Neutrophil (primary cell): Measurements from ENCODE around the gene CCSER1.
"Not testable (repeated sequence)": the region's sequence is repeated elsewhere in the genome, so short reads cannot be mapped to it uniquely, and the experiment has no call there.

Source experiments
- H3K27ac ChIP-seq: fragments of 200-600 bp; sonication (generic); 2 replicates; pipeline ENCODE4 v1.5.1; 2016; ENCODE audit warnings: mild to moderate bottlenecking, moderate library complexity
- H3K27me3 ChIP-seq: fragments of 200-600 bp; sonication (generic); 2 replicates; pipeline ENCODE4 v1.6.0; 2016; ENCODE audit warnings: mild to moderate bottlenecking
- H3K36me3 ChIP-seq: fragments of 200-600 bp; sonication (generic); 2 replicates; pipeline ENCODE4 v1.5.1; 2017
- H3K4me1 ChIP-seq, 2 experiments: fragments of 200-600 bp in 1 of 2; sonication (generic) in 1 of 2; 1 replicate in 1 of 2; 2 replicates in 1 of 2; pipeline versions ENCODE4 v1.5.1 to v1.6.1; 2013 to 2016; ENCODE audit warnings: low read depth in 1 of 2, low read length in 1 of 2, mild to moderate bottlenecking in 1 of 2, moderate library complexity in 1 of 2; ENCODE audit not compliant: control insufficient read depth in 1 of 2, insufficient read depth in 1 of 2
- H3K4me3 ChIP-seq, 2 experiments: fragments of 200-600 bp in 1 of 2; sonication (generic) in 1 of 2; 1 replicate in 1 of 2; 2 replicates in 1 of 2; pipeline ENCODE4 v1.5.1; 2013 to 2016; ENCODE audit warnings: low read depth in 1 of 2, low read length in 1 of 2, mild to moderate bottlenecking in 1 of 2, moderate library complexity in 1 of 2
- H3K9me3 ChIP-seq: fragments of 200-600 bp; sonication (generic); 2 replicates; pipeline ENCODE4 v1.5.1; 2016
- TF ChIP-seq, protein P1 (sequence below): fragments of 200-600 bp; sonication (generic); IDR thresholded peaks from 2 replicates; pipeline ENCODE4 v1.5.1; 2016; ENCODE audit warnings: antibody characterized with exemption

The CCSER1 gene

DNA sequence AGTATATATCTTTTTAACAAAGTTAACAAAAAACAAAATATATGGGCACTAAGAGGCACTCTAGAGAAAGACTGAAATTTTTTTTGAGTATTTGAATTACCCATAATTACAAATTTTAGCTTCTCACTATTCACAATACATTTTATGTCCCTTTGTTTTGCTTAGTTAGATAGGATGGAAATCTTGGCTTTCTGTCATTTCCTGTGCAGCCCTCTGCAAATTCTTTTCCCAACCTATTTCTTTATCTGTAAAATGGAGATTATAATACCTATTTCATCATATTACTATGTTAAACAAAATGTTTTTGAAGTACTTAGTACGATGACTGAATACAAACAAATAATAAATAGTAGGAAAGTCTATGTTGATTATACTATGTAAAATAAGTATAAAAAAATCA is 710.0 kb downstream of the CCSER1 start:
- Histone ChIP-seq H3K27ac (no peak overlapping the region), H3K4me1 (no peaks in the 10 kb centered on the region), H3K9me3 (no peaks in the 10 kb centered on the region), H3K27me3 (no peaks in the 10 kb centered on the region), H3K4me3 (no peak overlapping the region), H3K36me3 (no peaks in the 10 kb centered on the region)
- TF ChIP-seq, protein P1, sequence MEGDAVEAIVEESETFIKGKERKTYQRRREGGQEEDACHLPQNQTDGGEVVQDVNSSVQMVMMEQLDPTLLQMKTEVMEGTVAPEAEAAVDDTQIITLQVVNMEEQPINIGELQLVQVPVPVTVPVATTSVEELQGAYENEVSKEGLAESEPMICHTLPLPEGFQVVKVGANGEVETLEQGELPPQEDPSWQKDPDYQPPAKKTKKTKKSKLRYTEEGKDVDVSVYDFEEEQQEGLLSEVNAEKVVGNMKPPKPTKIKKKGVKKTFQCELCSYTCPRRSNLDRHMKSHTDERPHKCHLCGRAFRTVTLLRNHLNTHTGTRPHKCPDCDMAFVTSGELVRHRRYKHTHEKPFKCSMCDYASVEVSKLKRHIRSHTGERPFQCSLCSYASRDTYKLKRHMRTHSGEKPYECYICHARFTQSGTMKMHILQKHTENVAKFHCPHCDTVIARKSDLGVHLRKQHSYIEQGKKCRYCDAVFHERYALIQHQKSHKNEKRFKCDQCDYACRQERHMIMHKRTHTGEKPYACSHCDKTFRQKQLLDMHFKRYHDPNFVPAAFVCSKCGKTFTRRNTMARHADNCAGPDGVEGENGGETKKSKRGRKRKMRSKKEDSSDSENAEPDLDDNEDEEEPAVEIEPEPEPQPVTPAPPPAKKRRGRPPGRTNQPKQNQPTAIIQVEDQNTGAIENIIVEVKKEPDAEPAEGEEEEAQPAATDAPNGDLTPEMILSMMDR: no peak

DNA sequence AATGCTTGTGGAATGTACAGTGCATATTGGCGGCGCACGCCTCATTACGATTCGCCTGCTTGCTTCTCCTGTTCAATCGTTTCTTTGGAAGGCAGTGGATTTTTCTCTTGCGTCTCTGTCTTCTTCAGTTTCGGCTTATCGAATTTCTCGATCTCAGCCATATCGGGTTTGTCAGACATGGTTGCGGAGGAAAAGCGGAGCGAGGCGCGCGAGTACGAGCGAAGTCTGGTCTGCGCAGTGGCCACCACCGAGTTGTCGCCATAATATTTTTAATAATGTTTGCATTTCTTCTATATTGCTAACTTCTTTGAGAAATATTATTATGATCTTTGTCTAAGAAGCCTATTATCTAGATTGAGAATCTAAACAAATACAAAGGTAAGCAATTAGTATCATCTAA is 711.7 kb downstream of the CCSER1 start:
- H3K27me3 ChIP-seq, H3K9me3 ChIP-seq, H3K4me1 ChIP-seq, H3K36me3 ChIP-seq, H3K27ac ChIP-seq, H3K4me3 ChIP-seq: not testable (repeated sequence)

DNA sequence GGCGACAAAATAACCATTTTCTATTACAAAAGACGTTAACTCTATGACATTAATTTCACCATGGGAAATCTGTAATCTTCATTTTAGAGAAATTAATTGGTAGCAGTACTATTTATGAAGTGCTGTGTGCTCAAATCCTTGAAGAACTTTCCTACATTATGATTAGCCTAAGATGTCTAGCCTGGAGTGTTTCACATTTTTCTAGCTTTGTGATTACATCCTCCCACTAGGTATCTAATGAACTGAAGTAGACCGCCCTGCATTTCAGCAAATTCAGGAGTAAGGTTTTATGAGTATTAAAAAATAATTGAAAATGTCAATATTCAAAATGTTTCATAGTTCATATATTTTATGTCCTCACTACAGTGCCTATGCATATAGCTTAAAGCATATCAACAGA is 713.1 kb downstream of the CCSER1 start:
- no peak overlapping the region for H3K27ac ChIP-seq

DNA sequence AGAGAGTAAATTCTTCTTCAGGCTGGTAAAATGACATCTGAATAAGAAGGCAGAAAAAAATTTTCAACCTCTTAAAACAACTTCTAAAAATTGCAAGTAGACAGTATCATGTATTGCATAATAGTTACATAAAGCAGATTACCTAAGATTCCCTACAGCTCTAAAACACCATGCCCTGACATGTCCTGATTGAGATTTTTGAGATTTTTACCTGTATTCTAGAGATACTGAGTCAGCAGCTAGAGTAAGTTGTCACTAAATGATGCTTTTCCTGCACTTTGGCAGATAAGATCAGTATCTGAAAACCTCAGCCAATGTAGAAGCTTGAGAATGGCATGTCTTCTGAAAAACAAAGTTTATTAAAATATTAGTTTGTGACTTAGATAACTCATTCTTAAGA is 713.6 kb downstream of the CCSER1 start:
- no peaks in the 10 kb centered on the region for H3K27me3 ChIP-seq
- TF ChIP-seq, protein P1: no peak
- no peaks in the 10 kb centered on the region for H3K4me1 ChIP-seq
- H3K4me3 ChIP-seq: no peak overlapping the region
- no peaks in the 10 kb centered on the region for H3K9me3 ChIP-seq
- no peak overlapping the region for H3K27ac ChIP-seq
- H3K36me3 ChIP-seq: no peaks in the 10 kb centered on the region

More for the DNA sequence above, 713.1 kb downstream of the CCSER1 start:
- Histone ChIP-seq H3K4me3 (no peak overlapping the region), H3K4me1 (no peaks in the 10 kb centered on the region), H3K36me3 (no peaks in the 10 kb centered on the region), H3K9me3 (no peaks in the 10 kb centered on the region), H3K27me3 (no peaks in the 10 kb centered on the region)
- TF ChIP-seq, protein P1: no peak

DNA sequence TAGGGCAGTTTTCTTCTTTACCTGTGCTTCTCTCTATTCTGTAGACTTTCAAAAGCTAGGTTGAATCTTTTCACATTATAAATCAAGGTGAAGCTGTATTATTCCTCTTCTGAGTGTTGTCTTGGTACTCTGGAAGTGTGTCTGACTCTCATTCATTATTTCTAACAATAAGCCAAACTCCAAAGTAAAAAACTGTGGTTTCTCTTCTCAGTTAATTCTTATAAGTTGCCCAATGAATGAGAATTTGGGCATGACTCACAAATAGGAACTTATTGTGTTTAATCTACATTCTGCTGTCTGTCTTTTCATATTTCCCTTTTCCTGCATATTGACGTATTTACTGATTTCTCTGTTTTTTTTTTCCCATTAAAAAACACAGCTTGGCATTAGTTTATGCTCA is 714.5 kb downstream of the CCSER1 start:
- Histone ChIP-seq H3K4me3 (no peak overlapping the region), H3K9me3 (no peaks in the 10 kb centered on the region), H3K27ac (no peak overlapping the region), H3K27me3 (no peaks in the 10 kb centered on the region), H3K4me1 (no peaks in the 10 kb centered on the region), H3K36me3 (no peaks in the 10 kb centered on the region)
- TF ChIP-seq, protein P1: no peak

DNA sequence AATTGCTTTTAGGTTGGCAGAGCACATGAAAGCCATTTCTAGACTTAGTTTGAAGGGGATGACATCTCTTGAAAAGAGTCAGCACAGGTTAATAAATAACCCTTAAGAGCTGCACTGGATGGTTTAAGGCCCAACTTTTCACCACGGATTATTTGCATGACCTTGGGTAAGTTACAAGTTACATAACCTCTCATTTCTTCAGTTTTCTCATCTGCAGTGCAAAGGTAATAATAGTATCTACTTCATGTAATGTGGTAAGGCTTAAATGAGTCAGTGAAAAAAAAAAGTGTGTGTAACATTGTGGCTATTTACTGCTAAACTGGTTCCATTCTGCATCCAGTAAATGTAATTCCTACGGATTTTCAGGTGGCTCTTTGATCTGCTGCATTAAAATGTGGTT is 715.8 kb downstream of the CCSER1 start:
- H3K9me3 ChIP-seq: no peaks in the 10 kb centered on the region
- H3K27me3 ChIP-seq: no peaks in the 10 kb centered on the region
- no peak overlapping the region for H3K4me3 ChIP-seq
- no peaks in the 10 kb centered on the region for H3K36me3 ChIP-seq
- no peaks in the 10 kb centered on the region for H3K4me1 ChIP-seq
- no peak overlapping the region for H3K27ac ChIP-seq
- TF ChIP-seq, protein P1: no peak
